ENCODE measurements around the gene PACRG.
"Not testable (repeated sequence)": the region's sequence is repeated elsewhere in the genome, so short reads cannot be mapped to it uniquely, and the experiment has no call there.

The PACRG gene

GRCh38 chr6:162934844-162935243 is 207.1 kb downstream of the PACRG start:
- no peak for DNase-seq (ENCODE audit: low read depth in 1 of 2, low spot score in 1 of 2)

GRCh38 chr6:162940426-162940825 is 212.7 kb downstream of the PACRG start:
- no peak for DNase-seq (ENCODE audit: low read depth in 1 of 2, low spot score in 1 of 2)

- DNase-seq (ENCODE audit: low read depth in 1 of 2, low spot score in 1 of 2) = no peak
Measured at GRCh38 chr6:162941128-162941527, 213.4 kb downstream of the PACRG start.

DNA sequence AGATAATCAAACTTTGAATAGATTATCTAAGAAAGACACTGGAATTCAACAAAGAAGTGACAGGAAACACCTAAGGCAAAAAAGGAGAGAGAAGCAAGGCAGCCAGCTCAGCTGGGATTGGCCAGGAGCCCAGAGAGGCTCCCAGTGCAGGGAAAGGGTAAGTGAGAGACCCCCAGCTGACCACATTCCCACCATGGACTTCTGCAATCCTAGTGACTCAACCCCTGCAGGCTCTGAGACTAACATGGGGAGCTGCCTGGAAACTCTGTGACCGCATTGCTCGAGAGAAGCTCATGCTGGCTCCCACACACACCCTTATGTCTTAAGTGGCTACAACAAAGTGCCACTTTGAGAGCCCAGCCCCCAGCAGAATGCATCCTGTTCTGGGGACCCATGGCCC is 215.1 kb downstream of the PACRG start:
- no peak for DNase-seq (ENCODE audit: low read depth in 1 of 2, low spot score in 1 of 2)

DNA sequence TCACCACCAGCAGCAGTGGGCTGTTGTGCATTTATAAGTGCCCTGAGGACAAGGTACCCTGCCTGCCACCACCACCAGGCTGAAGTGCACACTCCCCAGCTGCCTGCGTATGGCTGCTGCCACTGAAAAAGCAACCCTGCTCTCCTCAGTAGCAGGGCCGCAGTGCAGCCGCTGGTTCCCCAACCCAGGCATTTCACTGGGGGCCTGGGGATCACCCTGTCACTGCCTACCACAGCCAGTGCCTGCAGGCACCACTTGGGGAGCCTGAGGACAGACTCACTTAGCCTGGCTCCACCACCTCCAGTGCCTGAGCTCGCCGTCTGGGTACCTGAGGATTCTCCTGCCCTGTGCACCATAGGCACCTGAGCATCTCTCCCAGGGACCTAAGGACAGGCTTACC is 215.6 kb downstream of the PACRG start:
- DNase-seq (ENCODE audit: low read depth in 1 of 2, low spot score in 1 of 2) = no peak

DNA sequence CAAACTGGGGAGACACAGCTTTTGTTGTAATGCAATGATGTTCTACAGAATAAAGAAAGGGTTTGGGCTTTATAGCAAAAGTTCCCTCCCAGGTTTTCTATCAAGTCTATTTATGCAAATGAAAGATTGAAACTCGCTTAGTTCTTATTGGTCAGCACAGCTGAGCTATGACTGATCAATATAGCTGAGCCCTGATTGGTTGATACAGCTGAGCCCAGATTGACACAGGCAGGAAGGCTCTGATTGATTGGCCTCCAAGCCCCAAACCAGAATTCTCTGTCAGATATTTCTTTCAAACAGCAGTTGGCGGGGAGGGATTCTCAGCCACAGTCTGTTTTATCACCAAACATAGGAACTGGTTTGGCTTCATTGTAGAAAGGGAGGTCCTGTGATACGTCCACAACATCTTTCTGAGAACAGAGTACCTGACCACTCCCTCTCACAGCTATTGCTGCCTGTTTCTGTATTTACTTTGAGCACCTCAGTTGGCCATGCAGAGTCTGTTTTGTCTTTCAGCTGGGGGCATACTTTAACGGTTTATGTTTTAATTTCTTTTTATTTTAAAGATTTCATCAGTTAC is 223.5 kb downstream of the PACRG start:
- DNase-seq (ENCODE audit: low read depth in 1 of 2, low spot score in 1 of 2) = no peak

DNA sequence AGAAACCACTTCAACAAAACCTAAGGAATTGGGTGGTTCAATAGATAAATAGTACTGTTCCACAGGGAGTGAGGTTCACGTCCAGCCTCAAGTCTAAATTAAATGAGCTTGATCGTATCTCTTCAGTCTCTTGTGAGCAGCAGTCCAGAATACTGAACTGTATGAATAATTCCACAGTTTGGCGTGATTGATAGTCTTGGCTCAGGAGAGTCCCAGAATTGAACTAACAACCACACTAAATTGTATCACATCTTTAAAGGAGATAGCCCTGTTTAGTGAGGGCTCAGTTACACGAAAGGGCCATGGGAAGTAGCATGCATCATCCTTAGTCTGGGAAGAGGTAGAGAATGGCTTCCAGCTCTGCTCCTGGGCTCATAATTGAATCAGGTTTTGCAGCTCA is 224.6 kb downstream of the PACRG start:
- no peak for DNase-seq (ENCODE audit: low read depth in 1 of 2, low spot score in 1 of 2)

DNA sequence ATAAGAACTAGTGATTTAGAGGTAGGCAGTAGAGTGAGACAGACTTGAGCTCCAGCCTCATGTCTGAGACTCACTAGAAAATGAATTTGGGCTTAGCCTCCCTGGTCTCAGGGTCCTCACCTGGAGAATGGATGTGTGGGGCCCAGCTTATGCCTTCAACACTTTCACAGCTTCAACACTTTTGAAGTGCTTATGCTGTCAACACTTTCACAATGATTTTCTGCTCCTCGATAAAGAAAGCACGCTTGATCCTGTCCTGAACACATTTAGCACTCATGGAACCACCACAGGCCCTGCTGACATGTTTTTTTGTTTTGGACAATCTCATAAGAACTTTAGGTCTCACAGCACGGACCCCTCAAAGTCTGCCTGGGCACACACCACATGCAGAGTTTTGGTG is 229.3 kb downstream of the PACRG start:
- no peak for DNase-seq (ENCODE audit: low read depth in 1 of 2, low spot score in 1 of 2)

DNA sequence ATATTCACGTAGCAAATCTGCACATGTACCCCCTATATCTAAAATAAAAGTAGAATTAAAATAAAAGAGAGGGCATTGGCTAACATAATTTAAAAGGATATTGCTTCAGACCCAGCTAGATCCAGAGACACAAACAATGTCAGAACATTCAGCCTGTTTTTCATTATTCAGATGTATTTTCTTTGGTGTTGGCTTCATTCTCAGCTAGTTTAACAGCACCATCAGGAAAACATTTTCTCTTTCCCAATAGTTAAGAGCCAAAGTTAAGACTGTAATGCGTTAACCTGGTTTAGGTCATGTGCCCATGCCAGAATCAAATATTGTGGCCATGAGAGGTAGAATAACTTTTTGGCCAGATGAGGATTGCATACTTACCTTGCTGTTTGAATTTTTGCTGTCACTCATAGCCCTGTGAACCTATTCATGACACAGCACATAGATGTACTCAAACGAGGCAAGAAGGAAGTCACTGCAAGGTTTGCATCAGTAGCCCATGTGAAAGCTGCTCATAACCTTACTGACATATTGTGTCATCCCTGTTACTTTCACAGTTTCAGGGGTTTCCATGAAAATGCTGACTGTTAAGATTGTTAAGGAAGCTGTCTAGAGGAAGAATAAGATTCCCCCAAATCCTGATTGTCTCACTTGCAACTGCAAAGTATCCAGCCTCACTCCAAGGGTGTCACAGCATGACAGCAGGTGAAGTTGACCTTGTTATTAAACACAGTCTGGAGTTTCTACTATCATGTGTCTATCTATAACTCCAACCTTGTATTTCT is 233.1 kb downstream of the PACRG start:
- DNase-seq (ENCODE audit: low read depth in 1 of 2, low spot score in 1 of 2) = no peak

DNA sequence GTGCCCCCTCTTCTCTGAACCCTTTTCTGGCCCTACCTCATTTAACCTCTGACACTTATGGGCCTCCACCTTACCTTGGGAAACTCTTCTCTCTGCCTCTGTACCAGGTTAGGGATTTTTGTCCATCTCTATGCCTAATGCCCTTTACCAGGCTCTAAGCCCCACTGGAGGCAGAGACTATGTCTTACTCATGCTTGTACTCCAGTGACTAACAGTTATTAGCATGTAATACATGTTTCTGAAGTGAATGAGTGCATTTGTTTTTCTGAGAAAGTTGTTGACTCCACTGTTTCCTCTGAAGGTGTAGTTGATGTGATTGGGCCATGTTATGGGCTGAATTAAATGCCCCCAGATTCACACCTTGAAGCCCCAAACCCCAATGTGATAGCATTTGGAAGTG is 234.3 kb downstream of the PACRG start:
- DNase-seq (ENCODE audit: low read depth in 1 of 2, low spot score in 1 of 2) = no peak

DNA sequence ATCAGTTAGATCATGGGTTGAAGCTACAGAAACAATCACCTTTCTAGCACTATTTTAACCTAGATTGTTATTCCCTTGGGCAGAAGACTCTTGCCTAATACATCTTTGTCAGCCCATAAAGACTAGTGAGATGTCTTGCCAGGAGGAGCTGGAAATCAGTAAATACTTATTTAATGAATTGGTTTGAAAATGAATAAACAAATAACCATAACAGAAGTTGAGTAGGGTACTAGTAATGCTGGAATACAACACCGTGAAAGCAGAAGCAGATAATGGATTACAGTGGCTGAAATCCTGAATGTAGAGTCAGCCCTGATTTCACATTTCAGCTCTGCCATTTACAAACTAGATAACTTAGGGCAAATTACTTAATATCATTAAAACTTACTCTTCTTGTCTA is 236.1 kb downstream of the PACRG start:
- no peak for DNase-seq (ENCODE audit: low read depth in 1 of 2, low spot score in 1 of 2)

- DNase-seq (ENCODE audit: low read depth in 1 of 2, low spot score in 1 of 2) = no peak
Measured at GRCh38 chr6:162964488-162965140, 236.8 kb downstream of the PACRG start.

DNA sequence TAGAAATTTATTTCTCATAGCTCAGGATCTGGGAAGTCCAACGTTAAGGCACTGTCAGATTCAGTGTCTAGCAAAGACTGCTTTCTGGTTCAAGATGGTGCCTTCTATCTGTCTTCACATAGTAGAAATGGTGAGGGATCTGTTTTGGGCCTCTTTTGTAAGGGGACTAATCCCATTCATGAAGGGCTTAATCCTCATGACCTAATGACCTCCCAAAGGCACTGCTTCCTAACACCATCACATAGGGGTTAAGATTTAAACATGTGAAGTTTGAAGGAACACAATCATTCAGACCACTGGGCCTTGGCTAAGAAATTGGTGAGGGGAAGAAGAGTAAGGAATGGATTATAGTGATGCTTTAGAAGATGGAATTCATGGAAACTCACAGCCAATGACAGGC is 237.6 kb downstream of the PACRG start:
- DNase-seq (ENCODE audit: low read depth in 1 of 2, low spot score in 1 of 2) = no peak

- no peak for DNase-seq (ENCODE audit: low read depth in 1 of 2, low spot score in 1 of 2)
Measured at GRCh38 chr6:162970246-162970645, 242.5 kb downstream of the PACRG start.

- DNase-seq (ENCODE audit: low read depth in 1 of 2, low spot score in 1 of 2) = no peak
Measured at GRCh38 chr6:162971356-162971755, 243.6 kb downstream of the PACRG start.

- no peak for DNase-seq (ENCODE audit: low read depth in 1 of 2, low spot score in 1 of 2)
Measured at GRCh38 chr6:162973151-162973872, 245.5 kb downstream of the PACRG start.

DNA sequence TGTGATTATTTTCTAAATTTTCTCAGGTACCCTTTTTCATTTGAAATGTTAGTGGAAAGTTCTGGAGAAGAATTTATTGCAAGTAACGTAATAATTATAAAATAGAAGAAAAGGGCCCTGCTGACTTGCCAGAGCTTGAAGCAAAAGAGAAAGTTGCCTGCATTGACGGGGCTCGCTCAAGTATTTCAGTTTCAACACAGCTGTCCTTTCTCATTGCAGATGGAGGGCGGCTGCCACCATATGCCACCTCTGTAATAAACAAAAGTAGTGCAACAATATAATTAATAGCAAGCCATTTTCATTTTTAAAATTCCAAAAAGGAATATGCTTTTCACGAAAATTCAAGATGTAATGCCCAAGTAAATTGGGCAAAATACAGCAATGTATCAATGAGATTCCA is 246.2 kb downstream of the PACRG start:
- DNase-seq (ENCODE audit: low read depth in 1 of 2, low spot score in 1 of 2) = no peak

DNA sequence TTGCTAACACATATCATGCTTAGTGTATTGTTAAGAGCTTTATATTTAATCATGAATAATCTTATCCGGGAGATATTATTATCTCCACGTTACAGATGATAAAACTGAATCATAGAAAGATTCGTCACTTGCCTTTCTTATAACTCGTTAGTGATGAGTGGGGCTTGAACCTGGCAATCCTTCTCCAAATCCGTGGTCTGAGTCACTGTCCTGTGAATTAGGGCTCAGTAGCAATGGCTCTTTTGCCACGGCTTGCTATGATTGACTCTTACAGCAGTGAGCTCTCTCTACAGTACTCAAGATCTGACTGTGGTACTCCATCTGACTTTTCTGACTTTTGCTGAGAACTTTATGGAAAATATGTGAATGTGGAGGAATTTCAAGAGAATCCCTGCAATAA is 246.9 kb downstream of the PACRG start:
- DNase-seq (ENCODE audit: low read depth in 1 of 2, low spot score in 1 of 2) = no peak

- DNase-seq (ENCODE audit: low read depth in 1 of 2, low spot score in 1 of 2) = no peak
Measured at GRCh38 chr6:162976141-162976540, 248.4 kb downstream of the PACRG start.

- DNase-seq (ENCODE audit: low read depth in 1 of 2, low spot score in 1 of 2) = not testable (repeated sequence)
Measured at GRCh38 chr6:162983234-162983633, 255.5 kb downstream of the PACRG start.

DNA sequence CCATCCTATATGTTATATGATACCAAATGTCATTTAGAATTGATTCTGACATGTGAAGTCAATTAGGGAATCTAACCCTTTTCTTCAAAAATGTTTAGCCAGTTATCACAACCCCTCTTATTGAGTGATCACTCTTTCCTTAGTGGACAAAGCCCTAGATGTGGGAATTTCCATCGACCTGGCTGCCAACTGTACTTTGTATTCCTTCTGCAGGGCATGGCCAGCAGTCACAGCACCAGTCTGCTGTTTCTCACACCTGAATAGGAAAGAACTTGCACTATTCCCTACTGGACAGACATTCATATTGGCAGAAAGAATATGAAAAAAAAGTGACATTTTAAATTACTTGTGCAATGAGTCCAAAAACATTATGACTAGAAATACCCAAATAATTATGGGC is 271.0 kb downstream of the PACRG start:
- no peak for DNase-seq (ENCODE audit: low read depth in 1 of 2, low spot score in 1 of 2)

Measured in stimulated activated CD4-positive, alpha-beta T cell treated with anti-CD3 and anti-CD28 coated beads, Interleukin-15, amount 100 ng/mL, for 1 hour (primary cell).